ENCODE results near the gene CIDEA.

The CIDEA gene

DNA sequence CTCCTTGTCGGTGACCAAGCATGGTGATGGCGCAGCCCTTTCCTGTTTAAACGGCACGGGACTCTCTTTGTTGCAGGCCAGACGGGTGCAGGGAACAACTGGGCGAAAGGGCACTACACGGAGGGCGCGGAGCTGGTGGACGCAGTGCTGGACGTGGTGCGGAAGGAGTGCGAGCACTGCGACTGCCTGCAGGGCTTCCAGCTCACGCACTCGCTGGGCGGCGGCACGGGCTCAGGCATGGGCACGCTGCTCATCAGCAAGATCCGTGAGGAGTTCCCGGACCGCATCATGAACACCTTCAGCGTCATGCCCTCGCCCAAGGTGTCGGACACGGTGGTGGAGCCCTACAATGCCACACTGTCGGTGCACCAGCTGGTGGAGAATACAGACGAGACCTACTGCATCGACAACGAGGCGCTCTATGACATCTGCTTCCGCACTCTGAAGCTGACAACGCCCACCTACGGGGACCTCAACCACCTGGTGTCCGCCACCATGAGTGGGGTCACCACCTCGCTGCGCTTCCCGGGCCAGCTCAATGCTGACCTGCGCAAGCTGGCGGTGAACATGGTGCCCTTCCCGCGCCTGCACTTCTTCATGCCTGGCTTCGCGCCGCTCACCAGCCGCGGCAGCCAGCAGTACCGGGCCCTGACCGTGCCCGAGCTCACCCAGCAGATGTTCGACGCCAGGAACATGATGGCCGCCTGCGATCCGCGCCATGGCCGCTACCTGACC, 71.0 kb downstream of the CIDEA start:
- no peak for DNase-seq

DNA sequence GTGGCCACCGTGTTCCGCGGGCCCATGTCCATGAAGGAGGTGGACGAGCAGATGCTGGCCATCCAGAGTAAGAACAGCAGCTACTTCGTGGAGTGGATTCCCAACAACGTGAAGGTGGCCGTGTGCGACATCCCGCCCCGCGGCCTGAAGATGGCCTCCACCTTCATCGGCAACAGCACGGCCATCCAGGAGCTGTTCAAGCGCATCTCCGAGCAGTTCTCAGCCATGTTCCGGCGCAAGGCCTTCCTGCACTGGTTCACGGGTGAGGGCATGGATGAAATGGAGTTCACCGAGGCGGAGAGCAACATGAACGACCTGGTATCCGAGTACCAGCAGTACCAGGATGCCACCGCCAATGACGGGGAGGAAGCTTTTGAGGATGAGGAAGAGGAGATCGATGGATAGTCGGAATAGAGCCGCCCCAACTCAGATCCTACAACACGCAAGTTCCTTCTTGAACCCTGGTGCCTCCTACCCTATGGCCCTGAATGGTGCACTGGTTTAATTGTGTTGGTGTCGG, 71.6 kb downstream of the CIDEA start:
- DNase-seq, result no peak

DNA sequence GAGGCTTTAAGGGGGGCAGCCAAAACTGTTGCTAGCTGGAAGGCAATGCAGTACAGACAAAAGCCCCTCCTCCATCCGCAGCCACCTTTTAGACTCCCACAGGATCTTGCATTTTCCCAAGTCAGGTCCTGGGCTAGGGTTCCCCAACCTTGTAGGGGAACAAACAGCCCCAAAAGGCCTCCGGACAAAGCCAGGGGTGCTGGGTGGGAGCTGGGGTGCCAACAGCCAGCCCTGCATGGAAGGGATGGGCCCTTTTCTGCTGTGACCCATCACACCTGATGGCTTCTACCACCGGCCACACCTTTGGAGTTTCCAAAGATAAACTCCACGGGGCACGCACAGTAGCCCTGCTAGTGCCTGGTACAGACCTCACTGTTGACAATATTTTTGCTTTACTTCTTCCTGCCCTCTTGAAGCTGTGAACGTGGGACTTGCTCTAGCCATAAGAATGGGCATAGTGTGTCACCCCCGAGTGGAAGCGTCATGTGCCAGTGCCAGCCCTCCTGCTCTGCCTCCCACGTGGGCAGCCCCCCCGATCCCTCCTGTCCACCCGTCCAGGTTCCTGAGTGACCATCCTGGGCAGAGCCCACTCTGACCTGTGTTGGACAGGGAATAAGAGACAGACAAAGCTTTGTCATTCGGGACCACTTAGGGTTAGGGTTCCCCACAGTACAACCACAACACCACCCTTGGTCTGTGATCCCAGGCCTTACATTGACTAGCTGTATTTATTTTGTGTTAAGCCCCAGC, 72.7 kb downstream of the CIDEA start:
- DNase-seq, result no peak
